Measurements from ENCODE around the gene FRY.

FRY gene

GRCh38 chr13:32086366-32086765, 54.8 kb downstream of the FRY start:
- DNase-seq (ENCODE audit: low read depth in 2 of 2), result no peak

- no peak for DNase-seq (ENCODE audit: low read depth in 2 of 2)
Observed at GRCh38 chr13:32086791-32087441, 55.3 kb downstream of the FRY start.

GRCh38 chr13:32087955-32088747, 56.6 kb downstream of the FRY start:
- no peak for DNase-seq (ENCODE audit: low read depth in 2 of 2)

GRCh38 chr13:32092496-32092895, 60.9 kb downstream of the FRY start:
- no peak for DNase-seq (ENCODE audit: low read depth in 2 of 2)

GRCh38 chr13:32093006-32093405, 61.4 kb downstream of the FRY start:
- no peak for DNase-seq (ENCODE audit: low read depth in 2 of 2)

GRCh38 chr13:32098272-32098671, 66.7 kb downstream of the FRY start:
- DNase-seq (ENCODE audit: low read depth in 2 of 2), result no peak

- no peak for DNase-seq (ENCODE audit: low read depth in 2 of 2)
Observed at GRCh38 chr13:32105653-32106313, 74.2 kb downstream of the FRY start.

GRCh38 chr13:32107474-32107873, 75.9 kb downstream of the FRY start:
- DNase-seq (ENCODE audit: low read depth in 2 of 2), result no peak

GRCh38 chr13:32107973-32108372, 76.4 kb downstream of the FRY start:
- DNase-seq (ENCODE audit: low read depth in 2 of 2), result no peak

GRCh38 chr13:32113532-32113931, 82.0 kb downstream of the FRY start:
- no peak for DNase-seq (ENCODE audit: low read depth in 2 of 2)

- no peak for DNase-seq (ENCODE audit: low read depth in 2 of 2)
Observed at GRCh38 chr13:32114284-32114950, 82.8 kb downstream of the FRY start.

GRCh38 chr13:32115066-32115465, 83.5 kb downstream of the FRY start:
- no peak for DNase-seq (ENCODE audit: low read depth in 2 of 2)

GRCh38 chr13:32116210-32116609, 84.6 kb downstream of the FRY start:
- no peak for DNase-seq (ENCODE audit: low read depth in 2 of 2)

- no peak for DNase-seq (ENCODE audit: low read depth in 2 of 2)
Observed at GRCh38 chr13:32117001-32117400, 85.4 kb downstream of the FRY start.

- DNase-seq (ENCODE audit: low read depth in 2 of 2), result no peak
Observed at GRCh38 chr13:32117701-32118100, 86.1 kb downstream of the FRY start.

GRCh38 chr13:32121316-32121715, 89.7 kb downstream of the FRY start:
- no peak for DNase-seq (ENCODE audit: low read depth in 2 of 2)

- no peak for DNase-seq (ENCODE audit: low read depth in 2 of 2)
Observed at GRCh38 chr13:32124743-32125142, 93.2 kb downstream of the FRY start.

GRCh38 chr13:32125221-32125689, 93.7 kb downstream of the FRY start:
- no peak for DNase-seq (ENCODE audit: low read depth in 2 of 2)

- DNase-seq (ENCODE audit: low read depth in 2 of 2), result no peak
Observed at GRCh38 chr13:32125751-32126150, 94.2 kb downstream of the FRY start.

- no peak for DNase-seq (ENCODE audit: low read depth in 2 of 2)
Observed at GRCh38 chr13:32126278-32126677, 94.7 kb downstream of the FRY start.

GRCh38 chr13:32126756-32127155, 95.2 kb downstream of the FRY start:
- no peak for DNase-seq (ENCODE audit: low read depth in 2 of 2)

GRCh38 chr13:32127691-32128090, 96.1 kb downstream of the FRY start:
- DNase-seq (ENCODE audit: low read depth in 2 of 2), result no peak
